ENCODE results near the gene SLC26A11.
A peak's percentile ranks its signal among the peaks of the same experiment; 100 is the strongest.

- TF ChIP-seq POLR2AphosphoS5 (IDR thresholded peaks at IDR 0.05) (peak in 2 of 4 donors; percentile 25 to 55), POLR2A (IDR thresholded peaks at IDR 0.05) (no peak)
- TF ChIP-seq, protein P1, sequence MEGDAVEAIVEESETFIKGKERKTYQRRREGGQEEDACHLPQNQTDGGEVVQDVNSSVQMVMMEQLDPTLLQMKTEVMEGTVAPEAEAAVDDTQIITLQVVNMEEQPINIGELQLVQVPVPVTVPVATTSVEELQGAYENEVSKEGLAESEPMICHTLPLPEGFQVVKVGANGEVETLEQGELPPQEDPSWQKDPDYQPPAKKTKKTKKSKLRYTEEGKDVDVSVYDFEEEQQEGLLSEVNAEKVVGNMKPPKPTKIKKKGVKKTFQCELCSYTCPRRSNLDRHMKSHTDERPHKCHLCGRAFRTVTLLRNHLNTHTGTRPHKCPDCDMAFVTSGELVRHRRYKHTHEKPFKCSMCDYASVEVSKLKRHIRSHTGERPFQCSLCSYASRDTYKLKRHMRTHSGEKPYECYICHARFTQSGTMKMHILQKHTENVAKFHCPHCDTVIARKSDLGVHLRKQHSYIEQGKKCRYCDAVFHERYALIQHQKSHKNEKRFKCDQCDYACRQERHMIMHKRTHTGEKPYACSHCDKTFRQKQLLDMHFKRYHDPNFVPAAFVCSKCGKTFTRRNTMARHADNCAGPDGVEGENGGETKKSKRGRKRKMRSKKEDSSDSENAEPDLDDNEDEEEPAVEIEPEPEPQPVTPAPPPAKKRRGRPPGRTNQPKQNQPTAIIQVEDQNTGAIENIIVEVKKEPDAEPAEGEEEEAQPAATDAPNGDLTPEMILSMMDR (IDR thresholded peaks at IDR 0.05): no peak
These were observed 41.1 kb downstream of the SLC26A11 start for GRCh38 chr17:80261159-80261894.
